Neural progenitor cell (in vitro differentiated cells): Measurements from ENCODE around the gene HARS2. TPM values are rescaled to one million over a fixed set of nuclear protein-coding genes. Genes with fewer than 3 reads are reported as not detected.
A peak's percentile ranks its signal among the peaks of the same experiment; 100 is the strongest.

Experiments used
- DNase-seq: peaks from one replicate; pipeline ENCODE4 v3.0.0-alpha.2; 2016; ENCODE audit warnings: low spot score
- H2AFZ ChIP-seq: fragments of 200-600 bp; sonication (generic); replicated peaks from 2 replicates; pipeline ENCODE4 v1.6.1; 2016; ENCODE audit warnings: antibody characterized with exemption
- H3F3A ChIP-seq: fragments of 200-600 bp; sonication (generic); 2 replicates; pipeline ENCODE4 v1.6.1; 2016; ENCODE audit warnings: antibody characterized with exemption, low read depth
- H3K27ac ChIP-seq: fragments of 200-600 bp; sonication (generic); 2 replicates; pipeline ENCODE4 v1.5.1; 2016; ENCODE audit warnings: mild to moderate bottlenecking
- H3K27me3 ChIP-seq: fragments of 200-600 bp; sonication (generic); 2 replicates; pipeline ENCODE4 v1.6.1; 2016; ENCODE audit warnings: mild to moderate bottlenecking, moderate library complexity
- H3K36me3 ChIP-seq: fragments of 200-600 bp; sonication (generic); 2 replicates; pipeline ENCODE4 v1.5.1; 2016
- H3K4me1 ChIP-seq: fragments of 200-600 bp; sonication (generic); 2 replicates; pipeline ENCODE4 v1.6.1; 2016; ENCODE audit warnings: mixed run types
- H3K4me2 ChIP-seq: fragments of 200-600 bp; sonication (generic); 2 replicates; pipeline ENCODE4 v1.6.1; 2016
- H3K4me3 ChIP-seq: fragments of 200-600 bp; sonication (generic); 2 replicates; pipeline ENCODE4 v1.5.1; 2016
- H3K79me2 ChIP-seq: fragments of 200-600 bp; sonication (generic); 2 replicates; pipeline ENCODE4 v1.6.1; 2016; ENCODE audit warnings: low read depth
- H3K9ac ChIP-seq: fragments of 200-600 bp; sonication (generic); 2 replicates; pipeline ENCODE4 v1.6.1; 2016
- H3K9me3 ChIP-seq: fragments of 200-600 bp; sonication (generic); 2 replicates; pipeline ENCODE4 v1.5.1; 2016; ENCODE audit warnings: low read depth
- H4K20me1 ChIP-seq: fragments of 200-600 bp; sonication (generic); 2 replicates; pipeline ENCODE4 v1.6.1; 2016; ENCODE audit warnings: low read depth
- H3K27ac Mint-ChIP-seq: 3 replicates; pipeline ENCODE4 v1.8.0; 2021; ENCODE audit warnings: mixed read lengths
- H3K27me3 Mint-ChIP-seq: 2 replicates; pipeline ENCODE4 v1.8.0; 2022; ENCODE audit warnings: low read depth, mild to moderate bottlenecking, inconsistent platforms, moderate library complexity, mixed read lengths; ENCODE audit not compliant: insufficient read depth
- H3K36me3 Mint-ChIP-seq: 3 replicates; pipeline ENCODE4 v1.8.0; 2021; ENCODE audit warnings: mixed read lengths
- H3K4me1 Mint-ChIP-seq: 3 replicates; pipeline ENCODE4 v1.8.0; 2021; ENCODE audit warnings: mixed read lengths
- H3K4me3 Mint-ChIP-seq: 3 replicates; pipeline ENCODE4 v1.8.0; 2021; ENCODE audit warnings: mild to moderate bottlenecking, moderate library complexity, mixed read lengths
- H3K9me3 Mint-ChIP-seq: 3 replicates; pipeline ENCODE4 v1.8.0; 2020; ENCODE audit warnings: mixed read lengths
- CTCF ChIP-seq: fragments of 200-600 bp; sonication (generic); IDR thresholded peaks from 2 replicates; pipeline ENCODE4 v1.5.1; 2017; ENCODE audit warnings: antibody characterized with exemption, mild to moderate bottlenecking
- EZH2 ChIP-seq: fragments of 200-600 bp; sonication (generic); IDR thresholded peaks from 2 replicates; pipeline ENCODE4 v1.6.1; 2017; ENCODE audit warnings: antibody characterized with exemption, mild to moderate bottlenecking, moderate library complexity
- EZH2phosphoT487 ChIP-seq: fragments of 200-600 bp; sonication (generic); IDR thresholded peaks from 2 replicates; pipeline ENCODE4 v1.6.1; 2017; ENCODE audit warnings: antibody characterized with exemption
- total RNA-seq: library from RNA; depleted of rRNA; stranded (reverse); fragments of >200 nt; gene quantifications from 2 replicates; pipeline ENCODE4 v1.2.3, GENCODE V29; 2015; ENCODE audit warnings: low replicate concordance

Gene HARS2
- total RNA-seq, 1 donor from 2014 or later: 30.6 TPM

DNA sequence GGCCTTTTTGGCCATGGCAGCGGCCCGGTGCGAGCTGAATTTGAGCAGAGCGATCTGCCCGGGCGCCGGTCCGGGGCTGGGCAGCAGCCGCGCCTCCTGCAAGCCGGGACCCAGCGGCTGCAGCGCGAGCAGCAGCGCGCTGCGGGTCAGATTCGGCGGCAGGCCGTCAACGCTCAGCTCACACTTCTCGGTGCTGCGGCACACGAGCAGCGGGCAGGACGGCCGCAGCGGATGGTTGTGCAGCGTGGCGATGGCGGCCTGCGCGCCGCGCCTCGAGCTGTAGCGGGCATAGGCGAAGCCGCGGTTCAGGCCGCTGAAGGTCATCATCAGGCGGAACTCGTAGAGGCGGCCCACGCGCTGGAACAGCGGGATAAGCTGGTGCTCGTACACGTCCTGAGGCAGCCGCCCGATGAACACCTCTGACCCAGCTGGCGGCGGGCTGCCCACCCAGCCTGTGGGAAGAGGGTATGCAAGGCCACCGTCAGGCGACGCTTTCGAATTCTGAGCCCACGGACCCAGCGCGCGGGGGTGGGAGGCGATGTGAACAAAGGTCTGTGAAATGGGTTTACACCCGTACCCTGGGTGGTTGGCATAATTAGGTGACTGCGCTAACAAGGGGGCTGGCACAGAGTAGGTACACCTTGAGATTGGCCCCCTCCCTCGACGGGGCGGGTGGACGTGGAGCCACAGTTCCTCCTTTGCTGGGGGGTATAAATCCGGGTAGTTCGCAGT lies 18.6 kb upstream of the HARS2 start:
- no peaks in the 10 kb centered on the region for H3K9me3 Mint-ChIP-seq
- no peaks in the 10 kb centered on the region for H3F3A ChIP-seq

DNA sequence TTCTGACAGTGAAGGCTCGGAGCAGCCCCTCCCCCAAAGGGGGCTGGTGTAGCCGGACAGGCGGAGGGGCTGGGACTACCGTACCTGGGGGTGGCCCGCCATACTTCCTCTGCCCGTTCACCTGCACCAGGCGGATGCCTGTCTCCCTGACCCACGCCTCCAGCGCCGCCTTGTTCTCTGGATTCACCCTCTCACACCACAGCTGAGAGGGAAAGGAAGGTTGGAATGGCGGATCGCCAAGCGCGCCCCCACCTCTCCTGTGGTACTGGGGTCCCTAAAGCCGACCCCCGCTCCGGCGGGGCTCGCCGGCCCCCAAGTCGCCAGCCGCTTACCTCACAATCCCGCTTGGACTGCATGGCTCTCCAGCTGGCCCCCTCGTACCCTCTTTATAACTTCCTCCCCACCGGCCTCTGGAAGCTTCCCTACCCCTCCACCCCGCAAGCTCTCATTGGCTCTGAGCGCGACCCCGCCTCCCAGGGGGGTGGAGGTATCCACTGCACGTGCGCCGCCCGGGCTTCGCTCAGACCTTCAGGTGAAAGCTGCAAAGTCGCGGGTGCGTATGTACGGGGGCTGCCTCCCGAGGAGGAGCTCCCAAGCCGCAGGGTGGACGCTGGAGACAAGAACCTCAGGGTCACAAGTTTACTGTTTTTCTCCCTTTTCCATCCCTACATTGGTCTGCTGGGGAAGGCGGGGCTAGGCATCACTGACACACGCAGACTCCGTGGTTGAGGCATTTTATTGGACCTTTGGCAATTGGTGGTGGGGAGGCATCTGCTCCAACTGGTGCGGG lies 17.9 kb upstream of the HARS2 start, which contains the start of gene DND1:
Gene DND1, minus strand, starts transcription at position 390 of the 790 bp plus-strand sequence. Its CDS starts 34 bp downstream, at position 356.
- Mint-ChIP-seq H3K9me3 (no peaks in the 10 kb centered on the region), H3K36me3 (peaks cover 22% of the 10 kb centered on the region), H3K27ac (no peak within 1 kb of the TSS), H3K27me3 (peaks cover 2% of the 10 kb centered on the region), H3K4me3 (no peak within 1 kb of the TSS), H3K4me1 (no peaks in the 10 kb centered on the region)
- Histone ChIP-seq H3K27me3 (no peaks in the 10 kb centered on the region), H3K9ac (no peak within 1 kb of the TSS), H3K79me2 (no peaks in the 10 kb centered on the region), H3F3A (no peaks in the 10 kb centered on the region), H4K20me1 (no peaks in the 10 kb centered on the region), H3K4me1 (no peaks in the 10 kb centered on the region), H3K4me2 (no peak within 1 kb of the TSS), H3K9me3 (no peaks in the 10 kb centered on the region), H3K36me3 (no peaks in the 10 kb centered on the region), H3K4me3 (no peak within 1 kb of the TSS), H3K27ac (no peak within 1 kb of the TSS), H2AFZ (no peak within 1 kb of the TSS)
- DNase-seq: no peak
- TF ChIP-seq EZH2 (no peak), EZH2phosphoT487 (no peak), CTCF (no peak)

More for the DNA sequence above, 18.6 kb upstream of the HARS2 start:
- no peak overlapping the region for H2AFZ ChIP-seq
- no peaks in the 10 kb centered on the region for H3K9me3 ChIP-seq
- no peak overlapping the region for H3K27ac ChIP-seq
- no peaks in the 10 kb centered on the region for H4K20me1 ChIP-seq
- no peak overlapping the region for H3K9ac ChIP-seq
- peaks cover 2% of the 10 kb centered on the region for H3K27me3 Mint-ChIP-seq
- no peaks in the 10 kb centered on the region for H3K4me1 Mint-ChIP-seq
- no peak overlapping the region for H3K4me2 ChIP-seq
- H3K4me1 ChIP-seq: no peaks in the 10 kb centered on the region
- H3K4me3 ChIP-seq: no peak overlapping the region
- H3K79me2 ChIP-seq: no peaks in the 10 kb centered on the region
- TF ChIP-seq CTCF: no peak
- no peak for TF ChIP-seq EZH2
- TF ChIP-seq EZH2phosphoT487: no peak
- H3K27ac Mint-ChIP-seq: no peak overlapping the region
- H3K27me3 ChIP-seq: no peaks in the 10 kb centered on the region
- H3K36me3 Mint-ChIP-seq: peaks cover 18% of the 10 kb centered on the region
- DNase-seq: peak; percentile 43
- H3K4me3 Mint-ChIP-seq: no peak overlapping the region
- no peaks in the 10 kb centered on the region for H3K36me3 ChIP-seq

DNA sequence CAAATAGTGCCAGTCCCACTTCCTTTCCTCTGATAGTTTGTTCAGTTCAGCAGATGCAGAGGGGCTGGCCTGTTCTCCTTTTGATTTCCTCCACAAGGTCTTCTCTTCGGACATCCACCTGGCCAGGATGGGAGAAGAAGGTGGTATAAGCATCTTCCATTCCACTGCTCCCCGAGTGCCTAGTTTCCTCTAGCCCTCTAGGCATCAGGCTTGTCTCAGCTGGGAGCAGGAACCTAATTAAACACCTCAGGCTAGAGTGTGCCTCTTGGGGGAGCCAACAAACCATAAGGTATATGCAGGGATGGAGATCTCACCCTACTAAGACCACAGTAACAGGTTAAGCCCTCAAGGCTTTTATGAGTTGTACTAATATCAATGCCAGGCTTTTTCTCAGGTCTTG lies 17.0 kb upstream of the HARS2 start:
- Mint-ChIP-seq H3K27ac (no peak overlapping the region), H3K4me3 (no peak overlapping the region), H3K4me1 (no peaks in the 10 kb centered on the region), H3K9me3 (no peaks in the 10 kb centered on the region), H3K36me3 (peaks cover 22% of the 10 kb centered on the region), H3K27me3 (peaks cover 2% of the 10 kb centered on the region)
- Histone ChIP-seq H3K27me3 (no peaks in the 10 kb centered on the region), H3K9ac (no peak overlapping the region), H2AFZ (no peak overlapping the region), H3K4me2 (no peak overlapping the region), H3F3A (no peaks in the 10 kb centered on the region), H4K20me1 (no peaks in the 10 kb centered on the region), H3K4me3 (no peak overlapping the region), H3K79me2 (no peaks in the 10 kb centered on the region), H3K9me3 (no peaks in the 10 kb centered on the region), H3K27ac (no peak overlapping the region), H3K36me3 (no peaks in the 10 kb centered on the region), H3K4me1 (no peaks in the 10 kb centered on the region)
- TF ChIP-seq EZH2: no peak
- TF ChIP-seq EZH2phosphoT487: no peak
- no peak for TF ChIP-seq CTCF
- no peak for DNase-seq
